Chondrocyte (in vitro differentiated cells): ENCODE measurements around the gene ARTN. TPM values are rescaled to one million over a fixed set of nuclear protein-coding genes. Genes with fewer than 3 reads are reported as not detected.
A peak's percentile ranks its signal among the peaks of the same experiment; 100 is the strongest.

Experiments used
- DNase-seq: peaks from one replicate; pipeline ENCODE4 v3.0.0; 2021; ENCODE audit warnings: mixed read lengths, low spot score
- H3K27ac Mint-ChIP-seq: one replicate; pipeline ENCODE4 v1.8.0; 2021; ENCODE audit warnings: mild to moderate bottlenecking, moderate library complexity, mixed read lengths; ENCODE audit not compliant: unreplicated experiment
- H3K27me3 Mint-ChIP-seq: 2 replicates; pipeline ENCODE4 v1.8.0; 2021; ENCODE audit warnings: low read depth, mixed read lengths
- H3K36me3 Mint-ChIP-seq: 2 replicates; pipeline ENCODE4 v1.8.0; 2021; ENCODE audit warnings: low read depth, mixed read lengths
- H3K4me1 Mint-ChIP-seq: 2 replicates; pipeline ENCODE4 v1.8.0; 2021; ENCODE audit warnings: low read depth, mild to moderate bottlenecking, mixed read lengths
- H3K4me3 Mint-ChIP-seq: one replicate; pipeline ENCODE4 v1.8.0; 2021; ENCODE audit warnings: mild to moderate bottlenecking, moderate library complexity, mixed read lengths; ENCODE audit not compliant: unreplicated experiment
- H3K9me3 Mint-ChIP-seq: 2 replicates; pipeline ENCODE4 v1.8.0; 2021; ENCODE audit warnings: low read depth, mixed read lengths
- CTCF ChIP-seq: fragments of 200-600 bp; sonication (generic); IDR thresholded peaks from 2 replicates; pipeline ENCODE4 v1.5.0; 2021; ENCODE audit warnings: antibody characterized with exemption, mild to moderate bottlenecking, moderate library complexity
- total RNA-seq: library from RNA; stranded (reverse); gene quantifications from 3 replicates; pipeline ENCODE4 v1.2.1, GENCODE V29; 2021

ARTN gene
- total RNA-seq, 1 donor from 2014 or later, result 0.50 TPM

- DNase-seq, result no peak
- Mint-ChIP-seq H3K4me3 (peak overlapping the region; percentile 91), H3K27me3 (no peaks in the 10 kb centered on the region), H3K4me1 (peaks cover 56% of the 10 kb centered on the region), H3K36me3 (peaks cover 40% of the 10 kb centered on the region), H3K27ac (peak overlapping the region; percentile 90), H3K9me3 (no peaks in the 10 kb centered on the region)
- TF ChIP-seq CTCF, result no peak
Observed at GRCh38 chr1:43980255-43981134, 46.9 kb downstream of the ARTN start.

DNA sequence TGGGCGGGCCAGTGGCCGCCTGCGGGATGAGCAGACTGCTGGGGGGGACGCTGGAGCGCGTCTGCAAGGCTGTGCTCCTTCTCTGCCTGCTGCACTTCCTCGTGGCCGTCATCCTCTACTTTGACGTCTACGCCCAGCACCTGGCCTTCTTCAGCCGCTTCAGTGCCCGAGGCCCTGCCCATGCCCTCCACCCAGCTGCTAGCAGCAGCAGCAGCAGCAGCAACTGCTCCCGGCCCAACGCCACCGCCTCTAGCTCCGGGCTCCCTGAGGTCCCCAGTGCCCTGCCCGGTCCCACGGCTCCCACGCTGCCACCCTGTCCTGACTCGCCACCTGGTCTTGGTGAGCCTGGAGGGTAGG, 47.5 kb downstream of the ARTN start:
- Mint-ChIP-seq H3K4me1 (peaks cover 51% of the 10 kb centered on the region), H3K36me3 (peaks cover 43% of the 10 kb centered on the region)
- no peak for TF ChIP-seq CTCF

DNA sequence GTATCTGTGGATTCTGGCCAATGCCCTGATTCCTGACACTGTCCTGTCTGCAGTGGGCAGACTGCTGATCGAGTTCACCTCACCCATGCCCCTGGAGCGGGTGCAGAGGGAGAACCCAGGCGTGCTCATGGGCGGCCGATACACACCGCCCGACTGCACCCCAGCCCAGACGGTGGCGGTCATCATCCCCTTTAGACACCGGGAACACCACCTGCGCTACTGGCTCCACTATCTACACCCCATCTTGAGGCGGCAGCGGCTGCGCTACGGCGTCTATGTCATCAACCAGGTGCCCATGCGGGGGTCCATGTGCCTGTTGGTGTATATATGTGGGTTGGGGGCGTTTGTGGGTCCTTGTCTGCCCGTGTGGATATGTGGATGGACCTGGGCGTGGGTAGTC, 48.0 kb downstream of the ARTN start:
- Mint-ChIP-seq H3K4me3 (no peak overlapping the region), H3K9me3 (no peaks in the 10 kb centered on the region), H3K36me3 (peaks cover 44% of the 10 kb centered on the region), H3K27ac (peak overlapping the region; percentile 33), H3K27me3 (no peaks in the 10 kb centered on the region), H3K4me1 (peaks cover 45% of the 10 kb centered on the region)
- DNase-seq, result no peak
- no peak for TF ChIP-seq CTCF

More for the DNA sequence above, 47.5 kb downstream of the ARTN start:
- Mint-ChIP-seq H3K9me3 (no peaks in the 10 kb centered on the region), H3K27me3 (no peaks in the 10 kb centered on the region), H3K27ac (no peak overlapping the region), H3K4me3 (peak overlapping the region; percentile 91)
- DNase-seq, result no peak

DNA sequence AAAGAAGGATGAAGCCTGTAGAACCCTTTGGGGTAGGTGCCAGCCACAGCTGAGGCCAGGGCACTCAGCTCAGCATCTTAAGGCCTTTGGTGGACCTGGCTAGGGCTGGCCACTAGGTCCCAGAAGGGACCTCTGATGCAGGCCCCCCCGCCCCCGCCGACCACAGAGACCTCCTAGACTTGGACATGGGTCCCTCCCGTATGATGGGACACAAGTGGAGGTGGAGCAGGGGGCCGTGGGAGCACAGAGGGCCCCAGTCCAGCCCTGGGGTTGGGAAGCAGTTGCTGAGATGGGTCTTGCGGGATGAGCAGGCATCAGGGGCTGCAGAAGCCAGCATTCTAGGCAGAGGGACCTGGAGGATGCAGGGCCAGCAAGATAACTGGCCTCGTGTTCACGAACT, 48.6 kb downstream of the ARTN start:
- no peaks in the 10 kb centered on the region for H3K9me3 Mint-ChIP-seq
- peaks cover 39% of the 10 kb centered on the region for H3K4me1 Mint-ChIP-seq
- H3K36me3 Mint-ChIP-seq, result peaks cover 38% of the 10 kb centered on the region
- H3K4me3 Mint-ChIP-seq, result no peak overlapping the region
- no peak for TF ChIP-seq CTCF
- no peak for DNase-seq
- H3K27ac Mint-ChIP-seq, result no peak overlapping the region
- no peaks in the 10 kb centered on the region for H3K27me3 Mint-ChIP-seq

GRCh38 chr1:43982808-43983207, 49.2 kb downstream of the ARTN start:
- no peak for TF ChIP-seq CTCF
- Mint-ChIP-seq H3K4me1 (peaks cover 34% of the 10 kb centered on the region), H3K4me3 (no peak overlapping the region), H3K27ac (peak overlapping the region; percentile 9), H3K9me3 (no peaks in the 10 kb centered on the region), H3K36me3 (peaks cover 33% of the 10 kb centered on the region), H3K27me3 (no peaks in the 10 kb centered on the region)
- no peak for DNase-seq
